ENCODE data around the gene CNTRL.

GRCh38 chr9:121143771-121144170, 69.0 kb downstream of the CNTRL start:
- TF ChIP-seq EZH2phosphoT487 (IDR thresholded peaks at IDR 0.05; ENCODE audit: borderline replicate concordance): no peak
- TF ChIP-seq CTCF (IDR thresholded peaks at IDR 0.05 in 2 of 3, conservative IDR thresholded peaks at IDR 0.05 in 1 of 3; ENCODE audit: borderline replicate concordance in 1 of 3, insufficient read depth in 1 of 3, low read depth in 2 of 3, low read length in 2 of 3): no peak
